HepG2 (cell line): ENCODE data around the gene FCRL5. TPM values are rescaled to one million over a fixed set of nuclear protein-coding genes. Genes with fewer than 3 reads are reported as not detected.

Experiments
- AGO1 ChIP-seq: fragments of 200-400 bp; formaldehyde crosslinking; IDR thresholded peaks from 2 replicates; pipeline ENCODE4 v1.6.1; 2017; ENCODE audit warnings: mild to moderate bottlenecking, low read depth, low read length, moderate library complexity; ENCODE audit not compliant: poor library complexity, severe bottlenecking
- ATF4 ChIP-seq, 2 experiments: fragments of 450-650 bp in 1 of 2; sonication (generic) in 1 of 2; formaldehyde crosslinking; IDR thresholded peaks; 2 replicates each; pipeline versions ENCODE4 v1.5.0 to v1.8.0; 2020 to 2022; ENCODE audit warnings: mild to moderate bottlenecking in 1 of 2, missing genetic modification reagents in 1 of 2
- CENPBD1 ChIP-seq: sonication (generic); formaldehyde crosslinking; IDR thresholded peaks from 2 replicates; pipeline ENCODE4 v1.8.0; 2022; ENCODE audit warnings: missing genetic modification reagents, low read depth, mild to moderate bottlenecking, borderline replicate concordance
- EED ChIP-seq: sonication (generic); formaldehyde crosslinking; IDR thresholded peaks from 2 replicates; pipeline ENCODE4 v1.5.0; 2020; ENCODE audit warnings: mild to moderate bottlenecking, missing genetic modification reagents
- MAF1 ChIP-seq: sonication (generic); formaldehyde crosslinking; IDR thresholded peaks from 2 replicates; pipeline ENCODE4 v1.5.0; 2020; ENCODE audit warnings: missing genetic modification reagents, borderline replicate concordance
- NFAT5 ChIP-seq: sonication (generic); formaldehyde crosslinking; IDR thresholded peaks from 2 replicates; pipeline ENCODE4 v1.4.0; 2020; ENCODE audit warnings: missing genetic modification reagents
- TERF1 ChIP-seq: sonication (generic); formaldehyde crosslinking; IDR thresholded peaks from 2 replicates; pipeline ENCODE4 v1.8.0; 2022; ENCODE audit warnings: mild to moderate bottlenecking, missing genetic modification reagents, moderate library complexity
- ZBTB26 ChIP-seq: IDR thresholded peaks from 2 replicates; pipeline ENCODE4 v1.6.1; 2016; ENCODE audit warnings: missing compliant biosample characterization, missing genetic modification reagents, borderline replicate concordance
- ZGPAT ChIP-seq: IDR thresholded peaks from 2 replicates; pipeline ENCODE4 v1.6.1; 2016; ENCODE audit warnings: mild to moderate bottlenecking
- ZNF256 ChIP-seq: sonication (generic); formaldehyde crosslinking; conservative IDR thresholded peaks from 2 replicates; pipeline ENCODE4 v1.4.0; 2020; ENCODE audit warnings: missing genetic modification reagents
- ZNF513 ChIP-seq: sonication (generic); formaldehyde crosslinking; conservative IDR thresholded peaks from 2 replicates; pipeline ENCODE4 v1.5.0; 2020; ENCODE audit warnings: missing genetic modification reagents
- polyA plus RNA-seq, 8 experiments: library from polyadenylated mRNA; depleted of rRNA in 3 of 8; stranded (reverse) in 7 of 8; unstranded in 1 of 8; fragments of >200 nt; fragmentation: Illumina TruSeq in 4 of 8; extraction: Trizol in 4 of 8; gene quantifications; 2 replicates each; pipeline versions ENCODE4 v1.2.1 to v1.2.3, GENCODE V29; 2011 to 2016; ENCODE audit warnings: low read depth in 4 of 8, missing spikeins in 1 of 8, mixed read lengths in 1 of 8; ENCODE audit not compliant: insufficient read depth in 1 of 8
- total RNA-seq, 5 experiments: library from RNA; depleted of rRNA; stranded (reverse); fragments of >200 nt; fragmentation: Illumina TruSeq; extraction: Trizol; gene quantifications; 2 replicates each; pipeline ENCODE4 v1.2.3, GENCODE V29; 2016; ENCODE audit warnings: low read depth in 1 of 5

The FCRL5 gene
- total and polyA plus RNA-seq, 2 of the 13 experiments (the other 11 are each of a cell fraction or from before 2014, with no cell fraction given) = not detected

GRCh38 chr1:157539568-157539967 lies 12.7 kb downstream of the FCRL5 start (continued):
- TF ChIP-seq TERF1 (CRISPR knock-in tag) (no peak), ZNF513 (CRISPR knock-in tag) (no peak), ZBTB26 (CRISPR knock-in tag) (no peak), ZNF256 (CRISPR knock-in tag) (no peak), EED (no peak), NFAT5 (CRISPR knock-in tag) (no peak), CENPBD1 (CRISPR knock-in tag) (no peak), ZGPAT (CRISPR knock-in tag) (no peak), MAF1 (CRISPR knock-in tag) (no peak), ATF4 (CRISPR knock-in tag; IDR thresholded peaks at IDR 0.05) (no peak), AGO1 (no peak)
